Effector CD4-positive, alpha-beta T cell (primary cell): ENCODE data around the gene RPS6KA5.

ENCODE experiments used
- DNase-seq: peaks from one replicate; pipeline ENCODE4 v3.0.0-alpha.2; 2020

RPS6KA5 gene

GRCh38 chr14:90803249-90803648 lies 257.2 kb downstream of the RPS6KA5 start:
- DNase-seq, result no peak

GRCh38 chr14:90799420-90799819 lies 261.0 kb downstream of the RPS6KA5 start:
- no peak for DNase-seq

GRCh38 chr14:90797919-90798318 lies 262.5 kb downstream of the RPS6KA5 start:
- DNase-seq, result no peak
